GM23338 (cell line): ENCODE results near the gene PNLIPRP2. TPM values are rescaled to one million over a fixed set of nuclear protein-coding genes. Genes with fewer than 3 reads are reported as not detected.

Experiments used
- ATAC-seq: fragments of 200-7000 bp; cut with Tn5 transposase; 3 replicates; pipeline ENCODE4 v1.9.1; 2020
- DNase-seq: peaks from one replicate; pipeline ENCODE4 v3.0.0-alpha.2; 2015; ENCODE audit warnings: low spot score
- H2AFZ ChIP-seq: fragments of 200-600 bp; sonication (generic); 2 replicates; pipeline ENCODE4 v1.8.0; 2016; ENCODE audit warnings: antibody characterized with exemption, mild to moderate bottlenecking, moderate library complexity
- H3F3A ChIP-seq: fragments of 200-600 bp; sonication (generic); replicated peaks from 2 replicates; pipeline ENCODE4 v1.8.0; 2017; ENCODE audit warnings: antibody characterized with exemption, mixed run types, low read depth
- H3K27ac ChIP-seq: fragments of 200-600 bp; sonication (generic); 2 replicates; pipeline ENCODE4 v1.6.1; 2016; ENCODE audit warnings: low read depth
- H3K27me3 ChIP-seq: fragments of 200-600 bp; sonication (generic); 2 replicates; pipeline ENCODE4 v1.8.0; 2016; ENCODE audit warnings: mild to moderate bottlenecking, mixed run types, moderate library complexity; ENCODE audit not compliant: insufficient read depth
- H3K36me3 ChIP-seq: fragments of 200-600 bp; sonication (generic); 2 replicates; pipeline ENCODE4 v1.8.0; 2016; ENCODE audit warnings: mild to moderate bottlenecking; ENCODE audit not compliant: insufficient read depth
- H3K4me1 ChIP-seq: fragments of 200-600 bp; sonication (generic); 2 replicates; pipeline ENCODE4 v1.8.0; 2016; ENCODE audit warnings: mild to moderate bottlenecking, moderate library complexity; ENCODE audit not compliant: insufficient read depth
- H3K4me2 ChIP-seq: fragments of 200-600 bp; sonication (generic); 2 replicates; pipeline ENCODE4 v1.7.1; 2017; ENCODE audit warnings: mixed run types
- H3K4me3 ChIP-seq: fragments of 200-600 bp; sonication (generic); 2 replicates; pipeline ENCODE4 v1.6.1; 2016; ENCODE audit warnings: mixed run types
- H3K79me2 ChIP-seq: fragments of 200-600 bp; sonication (generic); replicated peaks from 2 replicates; pipeline ENCODE4 v1.8.0; 2017; ENCODE audit warnings: mild to moderate bottlenecking; ENCODE audit not compliant: insufficient read depth
- H3K9me2 ChIP-seq: fragments of 200-600 bp; sonication (generic); 2 replicates; pipeline ENCODE4 v1.8.0; 2017; ENCODE audit not compliant: insufficient read depth
- H4K20me1 ChIP-seq: fragments of 200-600 bp; sonication (generic); replicated peaks from 2 replicates; pipeline ENCODE4 v1.8.0; 2017; ENCODE audit warnings: mild to moderate bottlenecking; ENCODE audit not compliant: insufficient read depth
- H3K27ac Mint-ChIP-seq: 2 replicates; pipeline ENCODE4 v1.8.0; 2020; ENCODE audit warnings: inconsistent platforms, mild to moderate bottlenecking, moderate library complexity, mixed read lengths
- H3K27me3 Mint-ChIP-seq: 3 replicates; pipeline ENCODE4 v1.8.0; 2022; ENCODE audit warnings: low read depth, mild to moderate bottlenecking, moderate library complexity, mixed read lengths, inconsistent platforms; ENCODE audit not compliant: insufficient read depth, poor library complexity
- H3K36me3 Mint-ChIP-seq: 3 replicates; pipeline ENCODE4 v1.8.0; 2021; ENCODE audit warnings: low read depth, mild to moderate bottlenecking, inconsistent platforms, moderate library complexity, mixed read lengths
- H3K4me1 Mint-ChIP-seq: 3 replicates; pipeline ENCODE4 v1.8.0; 2020; ENCODE audit warnings: mild to moderate bottlenecking, inconsistent platforms, mixed read lengths
- H3K4me3 Mint-ChIP-seq: 3 replicates; pipeline ENCODE4 v1.8.0; 2021; ENCODE audit warnings: moderate library complexity, mild to moderate bottlenecking, inconsistent platforms, mixed read lengths
- H3K9me3 Mint-ChIP-seq: 3 replicates; pipeline ENCODE4 v1.8.0; 2020; ENCODE audit warnings: moderate library complexity, mild to moderate bottlenecking, inconsistent platforms, mixed read lengths
- CREB1 ChIP-seq: fragments of 250-450 bp; sonication (Bioruptor Pico); IDR thresholded peaks from 2 replicates; pipeline ENCODE4 v1.5.0; 2020; ENCODE audit warnings: low read depth, mild to moderate bottlenecking, moderate library complexity
- EZH2 ChIP-seq: fragments of 200-600 bp; sonication (generic); IDR thresholded peaks from one replicate; pipeline ENCODE4 v1.8.0; 2017; ENCODE audit warnings: antibody characterized with exemption, mild to moderate bottlenecking, low read depth; ENCODE audit not compliant: unreplicated experiment
- EZH2phosphoT487 ChIP-seq: fragments of 200-600 bp; sonication (generic); IDR thresholded peaks from one replicate; pipeline ENCODE4 v1.8.1; 2018; ENCODE audit warnings: antibody characterized with exemption; ENCODE audit not compliant: unreplicated experiment
- NANOG ChIP-seq: IDR thresholded peaks from 2 replicates; pipeline ENCODE4 v1.6.1; 2016; ENCODE audit warnings: antibody characterized with exemption, borderline replicate concordance
- POLR2AphosphoS5 ChIP-seq: IDR thresholded peaks from 2 replicates; pipeline ENCODE4 v1.6.1; 2016; ENCODE audit warnings: antibody characterized with exemption, low read depth
- STAT1 ChIP-seq: IDR thresholded peaks from one replicate; pipeline ENCODE4 v1.6.1; 2016; ENCODE audit warnings: antibody characterized with exemption; ENCODE audit not compliant: unreplicated experiment
- ZNF114 ChIP-seq: fragments of 250-450 bp; sonication (Bioruptor Pico); IDR thresholded peaks from 2 replicates; pipeline ENCODE4 v1.5.0; 2020; ENCODE audit warnings: mild to moderate bottlenecking, moderate library complexity
- ZNF331 ChIP-seq: fragments of 250-450 bp; sonication (Bioruptor Pico); IDR thresholded peaks from 2 replicates; pipeline ENCODE4 v1.5.0; 2020; ENCODE audit warnings: low read depth, mild to moderate bottlenecking, moderate library complexity
- polyA plus RNA-seq: library from polyadenylated mRNA; unstranded; fragments of >200 nt; fragmentation: Nextera tagmentation; extraction: Ambion mirVana; gene quantifications from 2 replicates; pipeline ENCODE4 v1.2.1, GENCODE V29; 2016
- total RNA-seq: library from RNA; depleted of rRNA; stranded (reverse); fragments of >200 nt; shearing (Covaris generic); gene quantifications from 2 replicates; pipeline ENCODE4 v1.2.3, GENCODE V29; 2014
- TF ChIP-seq, protein P1 (sequence below): fragments of 250-450 bp; sonication (Bioruptor Pico); IDR thresholded peaks from 2 replicates; pipeline ENCODE4 v1.5.0; 2020; ENCODE audit warnings: mild to moderate bottlenecking, moderate library complexity
- TF ChIP-seq, protein P2 (sequence below), 2 experiments: fragments of 200-600 bp in 1 of 2; sonication (generic) in 1 of 2; conservative IDR thresholded peaks; 2 replicates each; pipeline versions ENCODE4 v1.5.1 to v1.6.1; 2016 to 2017; ENCODE audit warnings: antibody characterized with exemption in 2 of 2, low read depth in 2 of 2, mild to moderate bottlenecking in 2 of 2, moderate library complexity in 1 of 2

The PNLIPRP2 gene
- total and polyA plus RNA-seq, 2 experiments from 2014 or later, result 0.24 TPM; not detected in 1

DNA sequence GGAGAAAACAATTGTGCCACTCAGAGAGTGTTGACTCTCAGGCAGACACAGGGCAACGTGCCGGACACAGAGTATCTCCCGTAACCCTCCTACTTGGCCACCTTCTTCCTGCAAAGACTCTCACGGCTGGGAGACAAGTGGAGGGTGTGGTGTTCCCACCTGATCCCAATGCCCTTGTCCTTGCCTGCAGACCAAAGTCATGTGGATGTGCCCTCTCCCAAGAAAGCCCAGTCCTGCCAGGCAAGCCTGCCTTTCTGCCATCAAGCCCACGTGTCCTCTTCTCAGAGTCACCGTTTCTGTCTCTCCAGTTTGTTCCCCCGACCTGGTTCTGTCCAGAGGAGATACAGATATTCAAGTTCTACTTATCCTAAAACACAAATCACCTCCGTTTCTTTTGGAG lies 723 bp downstream of the PNLIPRP2 start:
- no peak overlapping the region for H3K4me3 Mint-ChIP-seq

DNA sequence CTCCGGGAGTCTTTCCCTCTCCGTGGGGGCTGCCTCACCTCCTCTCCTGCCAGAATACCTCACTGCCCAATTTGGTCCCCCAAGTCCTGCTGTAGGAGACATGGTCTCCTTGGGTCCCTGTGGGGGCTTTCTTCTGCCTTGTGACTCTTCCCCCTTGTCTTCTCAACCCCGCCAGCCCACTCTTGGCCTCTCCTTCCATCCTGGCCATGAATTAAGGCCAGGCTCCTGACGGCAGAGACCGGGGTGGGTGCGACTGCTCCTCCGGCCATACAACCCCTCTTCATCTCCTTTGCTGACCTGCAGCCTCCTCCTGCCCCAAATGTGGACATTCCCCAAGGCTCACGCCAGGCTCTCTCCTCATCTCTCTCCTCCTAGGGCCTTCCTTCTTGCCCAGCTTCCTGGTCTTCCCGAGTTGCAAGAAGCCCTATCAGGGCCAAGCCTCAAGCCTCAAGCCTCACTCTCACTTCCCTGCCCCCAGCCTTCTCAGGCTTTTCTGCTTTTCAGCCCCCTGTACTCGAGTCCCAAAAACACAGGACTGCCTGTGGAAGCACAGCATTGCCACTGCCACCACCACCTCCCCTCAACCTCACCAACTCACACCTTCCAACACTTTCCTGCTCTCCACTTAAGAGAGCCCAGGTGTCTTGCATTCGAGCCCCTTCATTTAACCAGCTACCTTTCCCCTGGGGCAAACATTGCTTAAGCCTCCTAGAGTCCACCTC lies 1.3 kb downstream of the PNLIPRP2 start:
- Histone ChIP-seq H3K9me2 (peaks cover 3% of the 10 kb centered on the region; the same call in 1 of the 2 replicates), H3K27me3 (no peaks in the 10 kb centered on the region), H3F3A (no peaks in the 10 kb centered on the region), H3K4me1 (no peaks in the 10 kb centered on the region), H3K4me2 (no peak overlapping the region), H3K36me3 (no peaks in the 10 kb centered on the region), H3K79me2 (no peaks in the 10 kb centered on the region), H3K27ac (no peak overlapping the region), H4K20me1 (no peaks in the 10 kb centered on the region), H3K4me3 (no peak overlapping the region), H2AFZ (no peak overlapping the region)
- Mint-ChIP-seq H3K4me3 (no peak overlapping the region), H3K27me3 (peaks cover 5% of the 10 kb centered on the region), H3K36me3 (no peaks in the 10 kb centered on the region; the same call in 2 of the 3 replicates), H3K27ac (no peak overlapping the region), H3K9me3 (peaks cover 5% of the 10 kb centered on the region; the same call in 1 of the 3 replicates), H3K4me1 (peaks cover 3% of the 10 kb centered on the region; the same call in 2 of the 3 replicates)
- DNase-seq, result no peak
- ATAC-seq, result no peak
- TF ChIP-seq, protein P1, sequence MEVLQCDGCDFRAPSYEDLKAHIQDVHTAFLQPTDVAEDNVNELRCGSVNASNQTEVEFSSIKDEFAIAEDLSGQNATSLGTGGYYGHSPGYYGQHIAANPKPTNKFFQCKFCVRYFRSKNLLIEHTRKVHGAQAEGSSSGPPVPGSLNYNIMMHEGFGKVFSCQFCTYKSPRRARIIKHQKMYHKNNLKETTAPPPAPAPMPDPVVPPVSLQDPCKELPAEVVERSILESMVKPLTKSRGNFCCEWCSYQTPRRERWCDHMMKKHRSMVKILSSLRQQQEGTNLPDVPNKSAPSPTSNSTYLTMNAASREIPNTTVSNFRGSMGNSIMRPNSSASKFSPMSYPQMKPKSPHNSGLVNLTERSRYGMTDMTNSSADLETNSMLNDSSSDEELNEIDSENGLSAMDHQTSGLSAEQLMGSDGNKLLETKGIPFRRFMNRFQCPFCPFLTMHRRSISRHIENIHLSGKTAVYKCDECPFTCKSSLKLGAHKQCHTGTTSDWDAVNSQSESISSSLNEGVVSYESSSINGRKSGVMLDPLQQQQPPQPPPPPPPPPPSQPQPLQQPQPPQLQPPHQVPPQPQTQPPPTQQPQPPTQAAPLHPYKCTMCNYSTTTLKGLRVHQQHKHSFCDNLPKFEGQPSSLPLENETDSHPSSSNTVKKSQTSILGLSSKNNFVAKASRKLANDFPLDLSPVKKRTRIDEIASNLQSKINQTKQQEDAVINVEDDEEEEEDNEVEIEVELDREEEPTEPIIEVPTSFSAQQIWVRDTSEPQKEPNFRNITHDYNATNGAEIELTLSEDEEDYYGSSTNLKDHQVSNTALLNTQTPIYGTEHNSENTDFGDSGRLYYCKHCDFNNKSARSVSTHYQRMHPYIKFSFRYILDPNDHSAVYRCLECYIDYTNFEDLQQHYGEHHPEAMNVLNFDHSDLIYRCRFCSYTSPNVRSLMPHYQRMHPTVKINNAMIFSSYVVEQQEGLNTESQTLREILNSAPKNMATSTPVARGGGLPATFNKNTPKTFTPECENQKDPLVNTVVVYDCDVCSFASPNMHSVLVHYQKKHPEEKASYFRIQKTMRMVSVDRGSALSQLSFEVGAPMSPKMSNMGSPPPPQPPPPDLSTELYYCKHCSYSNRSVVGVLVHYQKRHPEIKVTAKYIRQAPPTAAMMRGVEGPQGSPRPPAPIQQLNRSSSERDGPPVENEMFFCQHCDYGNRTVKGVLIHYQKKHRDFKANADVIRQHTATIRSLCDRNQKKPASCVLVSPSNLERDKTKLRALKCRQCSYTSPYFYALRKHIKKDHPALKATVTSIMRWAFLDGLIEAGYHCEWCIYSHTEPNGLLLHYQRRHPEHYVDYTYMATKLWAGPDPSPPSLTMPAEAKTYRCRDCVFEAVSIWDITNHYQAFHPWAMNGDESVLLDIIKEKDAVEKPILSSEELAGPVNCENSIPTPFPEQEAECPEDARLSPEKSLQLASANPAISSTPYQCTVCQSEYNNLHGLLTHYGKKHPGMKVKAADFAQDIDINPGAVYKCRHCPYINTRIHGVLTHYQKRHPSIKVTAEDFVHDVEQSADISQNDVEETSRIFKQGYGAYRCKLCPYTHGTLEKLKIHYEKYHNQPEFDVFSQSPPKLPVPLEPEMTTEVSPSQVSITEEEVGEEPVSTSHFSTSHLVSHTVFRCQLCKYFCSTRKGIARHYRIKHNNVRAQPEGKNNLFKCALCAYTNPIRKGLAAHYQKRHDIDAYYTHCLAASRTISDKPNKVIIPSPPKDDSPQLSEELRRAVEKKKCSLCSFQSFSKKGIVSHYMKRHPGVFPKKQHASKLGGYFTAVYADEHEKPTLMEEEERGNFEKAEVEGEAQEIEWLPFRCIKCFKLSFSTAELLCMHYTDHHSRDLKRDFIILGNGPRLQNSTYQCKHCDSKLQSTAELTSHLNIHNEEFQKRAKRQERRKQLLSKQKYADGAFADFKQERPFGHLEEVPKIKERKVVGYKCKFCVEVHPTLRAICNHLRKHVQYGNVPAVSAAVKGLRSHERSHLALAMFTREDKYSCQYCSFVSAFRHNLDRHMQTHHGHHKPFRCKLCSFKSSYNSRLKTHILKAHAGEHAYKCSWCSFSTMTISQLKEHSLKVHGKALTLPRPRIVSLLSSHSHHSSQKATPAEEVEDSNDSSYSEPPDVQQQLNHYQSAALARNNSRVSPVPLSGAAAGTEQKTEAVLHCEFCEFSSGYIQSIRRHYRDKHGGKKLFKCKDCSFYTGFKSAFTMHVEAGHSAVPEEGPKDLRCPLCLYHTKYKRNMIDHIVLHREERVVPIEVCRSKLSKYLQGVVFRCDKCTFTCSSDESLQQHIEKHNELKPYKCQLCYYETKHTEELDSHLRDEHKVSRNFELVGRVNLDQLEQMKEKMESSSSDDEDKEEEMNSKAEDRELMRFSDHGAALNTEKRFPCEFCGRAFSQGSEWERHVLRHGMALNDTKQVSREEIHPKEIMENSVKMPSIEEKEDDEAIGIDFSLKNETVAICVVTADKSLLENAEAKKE (CRISPR knock-in tag), result no peak
- TF ChIP-seq POLR2AphosphoS5 (no peak), EZH2 (no peak), CREB1 (no peak), STAT1 (no peak)

More for the DNA sequence above, 723 bp downstream of the PNLIPRP2 start:
- Histone ChIP-seq H3K79me2 (no peaks in the 10 kb centered on the region), H4K20me1 (no peaks in the 10 kb centered on the region), H3K27ac (no peak overlapping the region), H3K4me1 (no peaks in the 10 kb centered on the region), H3K4me3 (no peak overlapping the region), H3K27me3 (no peaks in the 10 kb centered on the region), H2AFZ (no peak overlapping the region), H3K4me2 (no peak overlapping the region), H3K36me3 (no peaks in the 10 kb centered on the region), H3K9me2 (peaks cover 3% of the 10 kb centered on the region; the same call in 1 of the 2 replicates), H3F3A (no peaks in the 10 kb centered on the region)
- Mint-ChIP-seq H3K27me3 (peaks cover 3% of the 10 kb centered on the region), H3K9me3 (peaks cover 5% of the 10 kb centered on the region; the same call in 1 of the 3 replicates), H3K27ac (no peak overlapping the region), H3K4me1 (peaks cover 3% of the 10 kb centered on the region; the same call in 2 of the 3 replicates), H3K36me3 (no peaks in the 10 kb centered on the region; the same call in 2 of the 3 replicates)
- ATAC-seq, result no peak
- DNase-seq, result no peak
- TF ChIP-seq ZNF114 (CRISPR knock-in tag), result no peak
- TF ChIP-seq EZH2phosphoT487, result no peak
- no peak for TF ChIP-seq ZNF331
- TF ChIP-seq STAT1, result no peak
- no peak for TF ChIP-seq CREB1
- TF ChIP-seq NANOG, result no peak
- TF ChIP-seq, protein P2, sequence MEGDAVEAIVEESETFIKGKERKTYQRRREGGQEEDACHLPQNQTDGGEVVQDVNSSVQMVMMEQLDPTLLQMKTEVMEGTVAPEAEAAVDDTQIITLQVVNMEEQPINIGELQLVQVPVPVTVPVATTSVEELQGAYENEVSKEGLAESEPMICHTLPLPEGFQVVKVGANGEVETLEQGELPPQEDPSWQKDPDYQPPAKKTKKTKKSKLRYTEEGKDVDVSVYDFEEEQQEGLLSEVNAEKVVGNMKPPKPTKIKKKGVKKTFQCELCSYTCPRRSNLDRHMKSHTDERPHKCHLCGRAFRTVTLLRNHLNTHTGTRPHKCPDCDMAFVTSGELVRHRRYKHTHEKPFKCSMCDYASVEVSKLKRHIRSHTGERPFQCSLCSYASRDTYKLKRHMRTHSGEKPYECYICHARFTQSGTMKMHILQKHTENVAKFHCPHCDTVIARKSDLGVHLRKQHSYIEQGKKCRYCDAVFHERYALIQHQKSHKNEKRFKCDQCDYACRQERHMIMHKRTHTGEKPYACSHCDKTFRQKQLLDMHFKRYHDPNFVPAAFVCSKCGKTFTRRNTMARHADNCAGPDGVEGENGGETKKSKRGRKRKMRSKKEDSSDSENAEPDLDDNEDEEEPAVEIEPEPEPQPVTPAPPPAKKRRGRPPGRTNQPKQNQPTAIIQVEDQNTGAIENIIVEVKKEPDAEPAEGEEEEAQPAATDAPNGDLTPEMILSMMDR (conservative IDR thresholded peaks at IDR 0.05; ENCODE audit: low read depth in 2 of 2), result no peak
